HepG2 (cell line): ENCODE results near the gene GATAD2B. TPM values are rescaled to one million over a fixed set of nuclear protein-coding genes. Genes with fewer than 3 reads are reported as not detected.

Experiments
- ADNP ChIP-seq: sonication (generic); formaldehyde crosslinking; IDR thresholded peaks from 2 replicates; pipeline ENCODE4 v1.4.0; 2020; ENCODE audit warnings: missing genetic modification reagents
- BORCS8-MEF2B ChIP-seq: sonication (generic); formaldehyde crosslinking; IDR thresholded peaks from 2 replicates; pipeline ENCODE4 v1.8.0; 2022; ENCODE audit warnings: mild to moderate bottlenecking, missing genetic modification reagents
- CTCF ChIP-seq: sonication (generic); formaldehyde crosslinking; IDR thresholded peaks from 2 replicates; pipeline ENCODE4 v1.5.0; 2020; ENCODE audit warnings: mild to moderate bottlenecking, missing genetic modification reagents, moderate library complexity
- DRAP1 ChIP-seq: IDR thresholded peaks from 2 replicates; pipeline ENCODE4 v1.6.1; 2016; ENCODE audit warnings: missing genetic modification reagents, missing compliant biosample characterization
- KMT2A ChIP-seq: sonication (generic); formaldehyde crosslinking; IDR thresholded peaks from 2 replicates; pipeline ENCODE4 v1.4.0; 2020; ENCODE audit warnings: missing genetic modification reagents
- NCOA1 ChIP-seq: sonication (generic); formaldehyde crosslinking; IDR thresholded peaks from 2 replicates; pipeline ENCODE4 v1.9.0; 2021; ENCODE audit warnings: missing genetic modification reagents
- PLSCR1 ChIP-seq: sonication (generic); formaldehyde crosslinking; IDR thresholded peaks from 2 replicates; pipeline ENCODE4 v1.5.0; 2020; ENCODE audit warnings: missing genetic modification reagents, mild to moderate bottlenecking, borderline replicate concordance
- POGZ ChIP-seq: sonication (generic); formaldehyde crosslinking; IDR thresholded peaks from 2 replicates; pipeline ENCODE4 v1.4.0; 2020; ENCODE audit warnings: mild to moderate bottlenecking, missing genetic modification reagents
- PRMT3 ChIP-seq: sonication (generic); formaldehyde crosslinking; IDR thresholded peaks from 2 replicates; pipeline ENCODE4 v1.8.1; 2022; ENCODE audit warnings: low read depth, mild to moderate bottlenecking, moderate library complexity, missing genetic modification reagents, borderline replicate concordance
- RXRB ChIP-seq: IDR thresholded peaks from 2 replicates; pipeline ENCODE4 v1.6.1; 2016; ENCODE audit warnings: borderline replicate concordance, missing genetic modification reagents, missing compliant biosample characterization
- TBX3 ChIP-seq: fragments of 450-650 bp; IDR thresholded peaks from 2 replicates; pipeline ENCODE4 v1.6.1; 2017; ENCODE audit warnings: antibody characterized with exemption, mild to moderate bottlenecking, inconsistent platforms, borderline replicate concordance
- TP53 ChIP-seq: sonication (generic); formaldehyde crosslinking; conservative IDR thresholded peaks from 2 replicates; pipeline ENCODE4 v1.4.0; 2020; ENCODE audit warnings: missing genetic modification reagents
- U2AF1 ChIP-seq: fragments of 200-400 bp; formaldehyde crosslinking; optimal IDR thresholded peaks from 2 replicates; pipeline ENCODE3; 2017; ENCODE audit warnings: mild to moderate bottlenecking, low read depth, low read length
- U2AF2 ChIP-seq: fragments of 200-400 bp; formaldehyde crosslinking; IDR thresholded peaks from 2 replicates; pipeline ENCODE4 v1.6.1; 2017; ENCODE audit warnings: low read depth, mild to moderate bottlenecking, low read length
- ZBTB44 ChIP-seq: sonication (generic); formaldehyde crosslinking; IDR thresholded peaks from 2 replicates; pipeline ENCODE4 v1.4.0; 2020; ENCODE audit warnings: missing genetic modification reagents
- ZFAT ChIP-seq: sonication (generic); formaldehyde crosslinking; conservative IDR thresholded peaks from 2 replicates; pipeline ENCODE4 v1.8.1; 2023; ENCODE audit warnings: missing genetic modification reagents, inconsistent platforms
- ZFP36L1 ChIP-seq: sonication (generic); formaldehyde crosslinking; IDR thresholded peaks from 2 replicates; pipeline ENCODE4 v1.8.0; 2022; ENCODE audit warnings: mild to moderate bottlenecking, missing genetic modification reagents, moderate library complexity
- ZKSCAN5 ChIP-seq: sonication (generic); formaldehyde crosslinking; IDR thresholded peaks from 2 replicates; pipeline ENCODE4 v1.5.1; 2020; ENCODE audit warnings: mild to moderate bottlenecking, missing genetic modification reagents
- ZNF205 ChIP-seq: IDR thresholded peaks from 2 replicates; pipeline ENCODE4 v1.6.1; 2018; ENCODE audit warnings: missing biosample characterization, missing genetic modification reagents
- ZNF235 ChIP-seq: sonication (generic); formaldehyde crosslinking; IDR thresholded peaks from 2 replicates; pipeline ENCODE4 v1.8.1; 2023; ENCODE audit warnings: mild to moderate bottlenecking, missing genetic modification reagents, borderline replicate concordance
- ZNF317 ChIP-seq: sonication (generic); formaldehyde crosslinking; IDR thresholded peaks from 2 replicates; pipeline ENCODE4 v1.5.0; 2020; ENCODE audit warnings: mild to moderate bottlenecking, missing genetic modification reagents
- ZNF558 ChIP-seq: sonication (generic); formaldehyde crosslinking; IDR thresholded peaks from 2 replicates; pipeline ENCODE4 v1.9.0; 2022; ENCODE audit warnings: mild to moderate bottlenecking, missing genetic modification reagents, borderline replicate concordance
- ZNF572 ChIP-seq: sonication (generic); formaldehyde crosslinking; IDR thresholded peaks from 2 replicates; pipeline ENCODE4 v1.5.1; 2020; ENCODE audit warnings: mild to moderate bottlenecking, missing genetic modification reagents
- ZNF766 ChIP-seq: sonication (generic); formaldehyde crosslinking; IDR thresholded peaks from 2 replicates; pipeline ENCODE4 v1.5.0; 2020; ENCODE audit warnings: missing genetic modification reagents, borderline replicate concordance
- ZNF781 ChIP-seq: sonication (generic); formaldehyde crosslinking; IDR thresholded peaks from 2 replicates; pipeline ENCODE4 v1.5.1; 2020; ENCODE audit warnings: borderline replicate concordance, mild to moderate bottlenecking, missing genetic modification reagents; ENCODE audit errors: not compliant biosample characterization
- ZSCAN9 ChIP-seq: IDR thresholded peaks from 2 replicates; pipeline ENCODE4 v1.6.1; 2016; ENCODE audit warnings: borderline replicate concordance
- polyA plus RNA-seq, 8 experiments: library from polyadenylated mRNA; depleted of rRNA in 3 of 8; stranded (reverse) in 7 of 8; unstranded in 1 of 8; fragments of >200 nt; fragmentation: Illumina TruSeq in 4 of 8; extraction: Trizol in 4 of 8; gene quantifications; 2 replicates each; pipeline versions ENCODE4 v1.2.1 to v1.2.3, GENCODE V29; 2011 to 2016; ENCODE audit warnings: low read depth in 4 of 8, missing spikeins in 1 of 8, mixed read lengths in 1 of 8; ENCODE audit not compliant: insufficient read depth in 1 of 8
- total RNA-seq, 5 experiments: library from RNA; depleted of rRNA; stranded (reverse); fragments of >200 nt; fragmentation: Illumina TruSeq; extraction: Trizol; gene quantifications; 2 replicates each; pipeline ENCODE4 v1.2.3, GENCODE V29; 2016; ENCODE audit warnings: low read depth in 1 of 5

GATAD2B gene
- total and polyA plus RNA-seq, 2 of the 13 experiments (the other 11 are each of a cell fraction or from before 2014, with no cell fraction given): 3.2 to 5.2 TPM

GRCh38 chr1:153967107-153967999 lies 44.6 kb upstream of the GATAD2B start, which contains the start of gene CREB3L4 (continued):
- TF ChIP-seq TP53 (CRISPR knock-in tag): peak; percentile 79; the same call in 1 of the 2 replicates
- TF ChIP-seq KMT2A (CRISPR knock-in tag): peak; percentile 86
- TF ChIP-seq ZBTB44 (CRISPR knock-in tag): peak; percentile 83; the same call in 1 of the 2 replicates
- TF ChIP-seq ZNF558: peak; percentile 93; the same call in 1 of the 2 replicates
- TF ChIP-seq ZNF317 (CRISPR knock-in tag): peak; percentile 49; the same call in 1 of the 2 replicates
- TF ChIP-seq U2AF1: no peak
- TF ChIP-seq ZNF235 (CRISPR knock-in tag): no peak
- TF ChIP-seq DRAP1 (CRISPR knock-in tag): peak; percentile 72
- no peak for TF ChIP-seq ZFAT
- peak; percentile 61 for TF ChIP-seq RXRB (CRISPR knock-in tag)
- TF ChIP-seq PLSCR1 (CRISPR knock-in tag): no peak
- peak; percentile 83; the same call in 1 of the 2 replicates for TF ChIP-seq ZNF205 (CRISPR knock-in tag)
- peak; percentile 89; the same call in 1 of the 2 replicates for TF ChIP-seq ZNF766 (CRISPR knock-in tag)
- TF ChIP-seq ZFP36L1 (CRISPR knock-in tag): peak; percentile 47; the same call in 1 of the 2 replicates
- TF ChIP-seq PRMT3 (CRISPR knock-in tag): peak; percentile 98
- TF ChIP-seq ZSCAN9 (CRISPR knock-in tag): peak; percentile 74; the same call in 1 of the 2 replicates
- TF ChIP-seq NCOA1 (CRISPR knock-in tag): no peak
- no peak for TF ChIP-seq ZKSCAN5
- peak; percentile 81 for TF ChIP-seq CTCF (CRISPR knock-in tag)
- peak; percentile 79 for TF ChIP-seq POGZ (CRISPR knock-in tag)
- peak; percentile 6; the same call in 1 of the 2 replicates for TF ChIP-seq TBX3
- peak; percentile 92 for TF ChIP-seq BORCS8-MEF2B (CRISPR knock-in tag)
- peak; percentile 78; the same call in 1 of the 2 replicates for TF ChIP-seq ZNF572 (CRISPR knock-in tag)
- no peak for TF ChIP-seq U2AF2
- peak; percentile 79 for TF ChIP-seq ZNF781
- no peak for TF ChIP-seq ADNP (CRISPR knock-in tag)
